Breast epithelium (tissue), 4 donors: ENCODE results near the gene SALL1. TPM values are rescaled to one million over a fixed set of nuclear protein-coding genes. Genes with fewer than 3 reads are reported as not detected.

Source experiments
- DNase-seq, 2 donors: peaks; one replicate each; pipeline ENCODE4 v3.0.0-alpha.2; 2019; ENCODE audit warnings: low spot score in 2 of 2
- H3K27ac ChIP-seq, 2 donors: fragments of 200-600 bp; sonication (generic) in 1 of 2; one replicate each; pipeline ENCODE4 v1.5.1; 2016 to 2019; ENCODE audit warnings: mild to moderate bottlenecking in 1 of 2
- H3K27me3 ChIP-seq, 2 donors: fragments of 200-600 bp; sonication (generic) in 1 of 2; one replicate each; pipeline versions ENCODE4 v1.5.1 to v1.6.0; 2017 to 2019; ENCODE audit warnings: control low read depth in 1 of 2, mild to moderate bottlenecking in 1 of 2
- H3K36me3 ChIP-seq: fragments of 200-600 bp; one replicate; pipeline ENCODE4 v1.5.1; 2019
- H3K4me1 ChIP-seq, 2 donors: fragments of 200-600 bp; sonication (generic); one replicate each; pipeline ENCODE4 v1.5.1; 2016 to 2019; ENCODE audit warnings: control low read depth in 1 of 2
- H3K4me3 ChIP-seq, 3 donors: fragments of 200-600 bp; sonication (generic); 1 replicate in 2 of 3; 2 replicates in 1 of 3; pipeline ENCODE4 v1.5.1; 2016 to 2019; ENCODE audit warnings: mild to moderate bottlenecking in 3 of 3, moderate library complexity in 2 of 3
- H3K9me3 ChIP-seq, 2 donors: fragments of 200-600 bp; sonication (generic) in 1 of 2; one replicate each; pipeline ENCODE4 v1.5.1; 2016 to 2019; ENCODE audit warnings: control low read depth in 1 of 2
- CTCF ChIP-seq, 3 donors: fragments of 450-650 bp; IDR thresholded peaks; one replicate each; pipeline ENCODE4 v1.5.1; 2016 to 2017; ENCODE audit warnings: antibody characterized with exemption in 3 of 3, mild to moderate bottlenecking in 3 of 3, moderate library complexity in 3 of 3
- POLR2A ChIP-seq: fragments of 450-650 bp; IDR thresholded peaks from one replicate; pipeline ENCODE4 v1.6.1; 2016; ENCODE audit warnings: antibody characterized with exemption, mild to moderate bottlenecking, moderate library complexity
- POLR2AphosphoS5 ChIP-seq, 3 donors: sonication (generic); formaldehyde crosslinking; IDR thresholded peaks; one replicate each; pipeline ENCODE4 v1.6.1; 2017; ENCODE audit warnings: antibody characterized with exemption in 3 of 3
- intact Hi-C: fragments of 100-400 bp; cut with DNase I; formaldehyde crosslinking; loops from one replicate; pipeline ENCODE4 v1.15.1; 2023; ENCODE audit warnings: low total_unique reads
- total RNA-seq, 3 donors: library from RNA; depleted of rRNA; stranded (reverse); fragments of >200 nt; gene quantifications; one replicate each; pipeline ENCODE4 v1.1.0, GENCODE V29; 2016

SALL1 gene
- total RNA-seq, 3 donors from 2014 or later = 0.15 to 0.33 (median 0.32) TPM

GRCh38 chr16:51116353-51116752, 34.7 kb downstream of the SALL1 start:
- no peaks in the 10 kb centered on the region for H3K36me3 ChIP-seq
- H3K27ac ChIP-seq = no peak overlapping the region
- no peaks in the 10 kb centered on the region for H3K4me1 ChIP-seq
- DNase-seq = no peak
- no peaks in the 10 kb centered on the region for H3K9me3 ChIP-seq
- peaks cover 0 to 32% of the 10 kb centered on the region in 2 donors for H3K27me3 ChIP-seq
- no peak for TF ChIP-seq CTCF (IDR thresholded peaks at IDR 0.05)
- no peak for TF ChIP-seq POLR2A
- TF ChIP-seq POLR2AphosphoS5 (IDR thresholded peaks at IDR 0.05) = no peak
- intact Hi-C loops = no loop called here
- H3K4me3 ChIP-seq = no peak overlapping the region

- no peak for DNase-seq
- intact Hi-C loops = no loop called here
- TF ChIP-seq POLR2A (no peak), POLR2AphosphoS5 (IDR thresholded peaks at IDR 0.05) (no peak), CTCF (IDR thresholded peaks at IDR 0.05) (no peak)
- Histone ChIP-seq H3K36me3 (no peaks in the 10 kb centered on the region), H3K27me3 (peaks cover 0 to 40% of the 10 kb centered on the region in 2 donors), H3K4me1 (no peaks in the 10 kb centered on the region), H3K9me3 (no peaks in the 10 kb centered on the region), H3K27ac (no peak overlapping the region), H3K4me3 (no peak overlapping the region)
These were observed 36.7 kb downstream of the SALL1 start for GRCh38 chr16:51114382-51114781.

- Histone ChIP-seq H3K9me3 (no peaks in the 10 kb centered on the region), H3K36me3 (no peaks in the 10 kb centered on the region), H3K27me3 (peaks cover 0 to 40% of the 10 kb centered on the region in 2 donors), H3K4me1 (no peaks in the 10 kb centered on the region), H3K4me3 (peak overlapping the region in 1 of 3 donors; percentile 36), H3K27ac (no peak overlapping the region)
- intact Hi-C loops = no loop called here
- no peak for DNase-seq
- no peak for TF ChIP-seq CTCF (IDR thresholded peaks at IDR 0.05)
- TF ChIP-seq POLR2AphosphoS5 (IDR thresholded peaks at IDR 0.05) = no peak
- no peak for TF ChIP-seq POLR2A
These were observed 37.6 kb downstream of the SALL1 start for GRCh38 chr16:51113236-51114125.

GRCh38 chr16:51112323-51112722, 38.7 kb downstream of the SALL1 start:
- Histone ChIP-seq H3K4me3 (no peak overlapping the region), H3K27me3 (peaks cover 0 to 40% of the 10 kb centered on the region in 2 donors), H3K27ac (no peak overlapping the region), H3K36me3 (no peaks in the 10 kb centered on the region), H3K9me3 (no peaks in the 10 kb centered on the region), H3K4me1 (no peaks in the 10 kb centered on the region)
- intact Hi-C loops = no loop called here
- no peak for DNase-seq
- TF ChIP-seq POLR2A = no peak
- TF ChIP-seq CTCF (IDR thresholded peaks at IDR 0.05) = no peak
- TF ChIP-seq POLR2AphosphoS5 (IDR thresholded peaks at IDR 0.05) = no peak

- DNase-seq = no peak
- H3K4me3 ChIP-seq = no peak overlapping the region
- TF ChIP-seq POLR2AphosphoS5 (IDR thresholded peaks at IDR 0.05) (no peak), CTCF (IDR thresholded peaks at IDR 0.05) (no peak), POLR2A (no peak)
- H3K9me3 ChIP-seq = no peaks in the 10 kb centered on the region
- intact Hi-C loops = no loop called here
- H3K27ac ChIP-seq = no peak overlapping the region
- no peaks in the 10 kb centered on the region for H3K4me1 ChIP-seq
- peaks cover 0 to 40% of the 10 kb centered on the region in 2 donors for H3K27me3 ChIP-seq
- H3K36me3 ChIP-seq = no peaks in the 10 kb centered on the region
These were observed 39.3 kb downstream of the SALL1 start for GRCh38 chr16:51111759-51112158.
